SU-DHL-6 (cell line): ENCODE measurements around the gene PRKCA.

Source experiments
- H2AFZ ChIP-seq: fragments of 200-600 bp; sonication (generic); 2 replicates; pipeline ENCODE4 v1.6.1; 2014; ENCODE audit warnings: low read depth, mild to moderate bottlenecking, moderate library complexity, mixed read lengths, antibody characterized with exemption, low read length; ENCODE audit not compliant: severe bottlenecking
- H3F3A ChIP-seq: fragments of 200-600 bp; shearing (Covaris generic); 2 replicates; pipeline ENCODE4 v1.6.0; 2016; ENCODE audit warnings: antibody characterized with exemption, mild to moderate bottlenecking; ENCODE audit not compliant: insufficient read depth
- H3K27ac ChIP-seq: fragments of 200-600 bp; sonication (generic); 2 replicates; pipeline ENCODE4 v1.5.1; 2016; ENCODE audit warnings: low read depth, mild to moderate bottlenecking, low read length, moderate library complexity, mixed read lengths
- H3K27me3 ChIP-seq: fragments of 200-600 bp; sonication (generic), shearing (Covaris generic); 2 replicates; pipeline ENCODE4 v1.6.0; 2014; ENCODE audit warnings: mild to moderate bottlenecking, low read length
- H3K36me3 ChIP-seq: fragments of 200-600 bp; sonication (generic); 2 replicates; pipeline ENCODE4 v1.6.1; 2014; ENCODE audit warnings: mild to moderate bottlenecking, low read length, mixed read lengths
- H3K4me2 ChIP-seq: fragments of 300-600, 200-600 bp; shearing (Covaris generic), sonication (generic); 2 replicates; pipeline ENCODE4 v1.6.0; 2014; ENCODE audit warnings: low read length, low read depth, mild to moderate bottlenecking; ENCODE audit not compliant: poor library complexity, severe bottlenecking
- H3K4me3 ChIP-seq: fragments of 200-600 bp; sonication (generic); 2 replicates; pipeline ENCODE4 v1.5.1; 2014; ENCODE audit warnings: antibody characterized with exemption, low read length, mild to moderate bottlenecking, mixed read lengths; ENCODE audit not compliant: insufficient read depth, poor library complexity, severe bottlenecking
- H3K79me2 ChIP-seq: fragments of 200-600 bp; sonication (generic); 2 replicates; pipeline ENCODE4 v1.6.1; 2014; ENCODE audit warnings: mild to moderate bottlenecking, low read length, moderate library complexity; ENCODE audit not compliant: insufficient read depth
- H3K9ac ChIP-seq: fragments of 200-600 bp; sonication (generic); 2 replicates; pipeline ENCODE4 v1.7.0; 2014; ENCODE audit warnings: mild to moderate bottlenecking, low read length
- H3K9me2 ChIP-seq: fragments of 200-600 bp; sonication (generic); replicated peaks from 2 replicates; pipeline ENCODE4 v1.6.1; 2014; ENCODE audit warnings: low read length; ENCODE audit not compliant: insufficient read depth
- H3K9me3 ChIP-seq: fragments of 200-600 bp; sonication (generic); 2 replicates; pipeline ENCODE4 v1.6.1; 2014; ENCODE audit warnings: low read length, mixed read lengths; ENCODE audit not compliant: insufficient read depth
- H4K20me1 ChIP-seq: fragments of 200-600 bp; sonication (generic); 2 replicates; pipeline ENCODE4 v1.6.1; 2014; ENCODE audit warnings: low read depth, mild to moderate bottlenecking, antibody characterized with exemption, low read length, moderate library complexity, mixed read lengths
- EZH2phosphoT487 ChIP-seq: fragments of 200-600 bp; sonication (generic), shearing (Covaris generic); conservative IDR thresholded peaks from 2 replicates; pipeline ENCODE4 v1.6.1; 2018; ENCODE audit warnings: mild to moderate bottlenecking, antibody characterized with exemption, low read length, moderate library complexity, mixed read lengths
- TF ChIP-seq, protein P1 (sequence below): fragments of 200-600 bp; sonication (generic); IDR thresholded peaks from one replicate; pipeline ENCODE4 v1.5.1; 2017; ENCODE audit warnings: antibody characterized with exemption, mild to moderate bottlenecking, low read length, moderate library complexity; ENCODE audit not compliant: insufficient read depth, poor library complexity, severe bottlenecking

Gene PRKCA

GRCh38 chr17:66647391-66647983 lies 345.1 kb downstream of the PRKCA start:
- H3K79me2 ChIP-seq = no peaks in the 10 kb centered on the region
- H3K9me2 ChIP-seq = no peaks in the 10 kb centered on the region
- H3F3A ChIP-seq = no peaks in the 10 kb centered on the region
- TF ChIP-seq EZH2phosphoT487 = no peak
- TF ChIP-seq, protein P1, sequence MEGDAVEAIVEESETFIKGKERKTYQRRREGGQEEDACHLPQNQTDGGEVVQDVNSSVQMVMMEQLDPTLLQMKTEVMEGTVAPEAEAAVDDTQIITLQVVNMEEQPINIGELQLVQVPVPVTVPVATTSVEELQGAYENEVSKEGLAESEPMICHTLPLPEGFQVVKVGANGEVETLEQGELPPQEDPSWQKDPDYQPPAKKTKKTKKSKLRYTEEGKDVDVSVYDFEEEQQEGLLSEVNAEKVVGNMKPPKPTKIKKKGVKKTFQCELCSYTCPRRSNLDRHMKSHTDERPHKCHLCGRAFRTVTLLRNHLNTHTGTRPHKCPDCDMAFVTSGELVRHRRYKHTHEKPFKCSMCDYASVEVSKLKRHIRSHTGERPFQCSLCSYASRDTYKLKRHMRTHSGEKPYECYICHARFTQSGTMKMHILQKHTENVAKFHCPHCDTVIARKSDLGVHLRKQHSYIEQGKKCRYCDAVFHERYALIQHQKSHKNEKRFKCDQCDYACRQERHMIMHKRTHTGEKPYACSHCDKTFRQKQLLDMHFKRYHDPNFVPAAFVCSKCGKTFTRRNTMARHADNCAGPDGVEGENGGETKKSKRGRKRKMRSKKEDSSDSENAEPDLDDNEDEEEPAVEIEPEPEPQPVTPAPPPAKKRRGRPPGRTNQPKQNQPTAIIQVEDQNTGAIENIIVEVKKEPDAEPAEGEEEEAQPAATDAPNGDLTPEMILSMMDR = no peak
- H3K9ac ChIP-seq = no peak overlapping the region
- no peaks in the 10 kb centered on the region for H3K9me3 ChIP-seq
- H2AFZ ChIP-seq = no peak overlapping the region
- H3K4me2 ChIP-seq = no peak overlapping the region
- H3K27ac ChIP-seq = no peak overlapping the region
- H3K4me3 ChIP-seq = no peak overlapping the region
- no peaks in the 10 kb centered on the region for H4K20me1 ChIP-seq
- H3K27me3 ChIP-seq = no peaks in the 10 kb centered on the region
- H3K36me3 ChIP-seq = peaks cover 6% of the 10 kb centered on the region

- H3K36me3 ChIP-seq = peaks cover 3% of the 10 kb centered on the region; the same call in 1 of the 2 replicates
- H2AFZ ChIP-seq = no peak overlapping the region
- H3K4me3 ChIP-seq = no peak overlapping the region
- no peak overlapping the region for H3K9ac ChIP-seq
- TF ChIP-seq, protein P1 = no peak
- TF ChIP-seq EZH2phosphoT487 = no peak
- no peaks in the 10 kb centered on the region for H3K27me3 ChIP-seq
- no peak overlapping the region for H3K27ac ChIP-seq
- H3F3A ChIP-seq = no peaks in the 10 kb centered on the region
- no peaks in the 10 kb centered on the region for H3K9me2 ChIP-seq
- no peak overlapping the region for H3K4me2 ChIP-seq
- no peaks in the 10 kb centered on the region for H3K9me3 ChIP-seq
- no peaks in the 10 kb centered on the region for H3K79me2 ChIP-seq
- no peaks in the 10 kb centered on the region for H4K20me1 ChIP-seq
These were observed 347.6 kb downstream of the PRKCA start for GRCh38 chr17:66649818-66650543.

DNA sequence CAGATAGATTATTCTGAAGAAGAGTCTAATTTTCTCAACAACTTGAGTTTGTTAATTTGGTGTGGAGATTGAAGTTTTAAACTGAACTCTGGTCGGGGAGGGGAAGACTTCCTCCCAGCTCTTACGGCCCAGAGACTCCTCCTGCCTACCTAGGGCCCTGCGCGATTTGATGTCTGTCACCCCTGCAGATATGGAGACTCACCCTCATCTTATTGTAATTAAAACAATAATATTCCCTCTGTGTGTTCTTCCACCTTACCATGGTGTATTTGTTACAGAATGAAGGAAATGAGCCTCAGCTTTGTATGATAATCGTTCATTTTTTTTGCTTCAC lies 348.1 kb downstream of the PRKCA start:
- H4K20me1 ChIP-seq = no peaks in the 10 kb centered on the region
- H3K9me3 ChIP-seq = no peaks in the 10 kb centered on the region
- no peak overlapping the region for H3K4me3 ChIP-seq
- H3F3A ChIP-seq = no peaks in the 10 kb centered on the region
- no peak overlapping the region for H3K4me2 ChIP-seq
- H3K27ac ChIP-seq = no peak overlapping the region
- no peak overlapping the region for H3K9ac ChIP-seq
- H3K36me3 ChIP-seq = peaks cover 3% of the 10 kb centered on the region; the same call in 1 of the 2 replicates
- TF ChIP-seq, protein P1 = no peak
- TF ChIP-seq EZH2phosphoT487 = no peak
- H2AFZ ChIP-seq = no peak overlapping the region
- H3K27me3 ChIP-seq = no peaks in the 10 kb centered on the region
- no peaks in the 10 kb centered on the region for H3K9me2 ChIP-seq
- H3K79me2 ChIP-seq = no peaks in the 10 kb centered on the region
